ENCODE data around the gene SARS1. TPM values are rescaled to one million over a fixed set of nuclear protein-coding genes. Genes with fewer than 3 reads are reported as not detected.

SARS1 gene
- total RNA-seq, 4 donors from 2014 or later = 109 to 151 (median 132) TPM

DNA sequence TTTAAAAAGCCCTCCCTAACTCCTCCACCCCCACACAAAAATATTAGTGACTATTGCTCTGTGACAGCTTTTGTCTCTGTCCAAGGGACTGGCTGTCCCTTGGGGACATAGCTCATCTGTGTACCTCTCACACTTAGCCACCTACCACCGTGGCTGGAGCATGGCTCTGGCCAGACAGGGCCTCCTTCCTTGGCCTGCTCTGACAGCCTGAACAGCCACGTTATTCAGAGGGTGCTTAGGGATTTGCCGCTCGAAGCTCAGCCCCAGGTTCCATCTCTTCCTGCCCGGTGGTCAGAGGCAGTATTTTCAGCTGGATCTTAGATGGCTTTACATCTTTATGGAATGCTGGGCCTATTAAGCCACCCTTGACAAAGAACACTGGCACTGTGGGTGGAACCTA lies 29.5 kb downstream of the SARS1 start:
- no peak for TF ChIP-seq CTCF (IDR thresholded peaks at IDR 0.05)
- ATAC-seq (ENCODE audit: low FRiP score) (no peak), DNase-seq (ENCODE audit: low spot score) (no peak)

DNA sequence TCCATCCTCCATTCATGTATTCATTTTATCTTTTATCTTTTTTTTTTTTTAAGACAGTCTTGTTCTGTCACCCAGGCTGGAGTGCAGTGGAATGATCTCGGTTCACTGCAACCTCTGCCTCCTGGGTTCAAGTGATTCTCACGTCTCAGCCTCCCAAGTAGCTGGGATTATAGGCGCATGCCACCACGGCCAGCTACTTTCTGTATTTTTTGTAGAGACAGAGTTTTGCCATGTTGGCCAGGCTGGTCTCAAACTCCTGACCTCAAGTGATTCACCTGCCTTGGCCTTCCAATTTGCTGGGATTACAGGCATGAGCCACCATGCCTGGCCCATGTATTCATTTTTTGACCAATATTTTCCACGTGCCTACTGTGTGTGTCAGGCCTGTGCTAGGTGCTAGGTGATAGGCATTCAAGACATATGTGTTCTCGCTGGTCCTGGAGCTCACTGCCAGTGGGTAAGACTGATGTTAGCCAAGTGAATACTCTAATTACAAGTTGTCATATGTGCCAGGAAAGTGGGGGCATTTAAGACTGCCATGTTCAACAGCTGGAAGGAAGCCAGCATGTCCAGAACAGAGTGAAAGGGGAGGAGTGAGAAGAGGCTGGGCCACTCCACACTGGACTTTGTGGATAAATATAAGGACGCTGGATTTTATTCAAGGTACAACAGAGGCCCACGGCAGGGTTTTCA lies 30.3 kb downstream of the SARS1 start:
- ATAC-seq (ENCODE audit: low FRiP score) = no peak

DNA sequence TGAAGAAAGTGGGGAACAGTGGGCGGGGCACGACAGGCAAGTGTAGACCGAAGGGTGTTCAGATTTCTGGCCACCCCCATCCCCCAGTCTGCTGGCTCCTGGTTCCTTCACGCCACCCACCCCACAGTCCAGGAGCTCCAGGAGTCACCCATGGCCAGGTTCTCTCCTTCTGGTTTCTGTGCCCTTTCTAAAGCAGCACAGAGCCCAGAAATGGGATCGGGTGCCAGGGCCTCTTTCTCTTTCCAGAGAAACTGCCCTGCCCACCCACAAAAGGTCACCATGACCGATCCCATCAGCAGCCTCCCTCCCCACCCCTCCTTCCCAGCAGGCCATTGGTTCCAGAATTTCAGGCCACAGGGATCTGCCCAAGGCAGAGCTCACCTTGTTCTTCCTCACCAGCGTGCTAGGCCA lies 32.4 kb downstream of the SARS1 start:
- no peak for TF ChIP-seq CTCF (IDR thresholded peaks at IDR 0.05)
- no peak for DNase-seq (ENCODE audit: low spot score)
- no peak for ATAC-seq (ENCODE audit: low FRiP score)

More for the DNA sequence above, 30.3 kb downstream of the SARS1 start:
- DNase-seq (ENCODE audit: low spot score) = no peak
- no peak for TF ChIP-seq CTCF (IDR thresholded peaks at IDR 0.05)

DNA sequence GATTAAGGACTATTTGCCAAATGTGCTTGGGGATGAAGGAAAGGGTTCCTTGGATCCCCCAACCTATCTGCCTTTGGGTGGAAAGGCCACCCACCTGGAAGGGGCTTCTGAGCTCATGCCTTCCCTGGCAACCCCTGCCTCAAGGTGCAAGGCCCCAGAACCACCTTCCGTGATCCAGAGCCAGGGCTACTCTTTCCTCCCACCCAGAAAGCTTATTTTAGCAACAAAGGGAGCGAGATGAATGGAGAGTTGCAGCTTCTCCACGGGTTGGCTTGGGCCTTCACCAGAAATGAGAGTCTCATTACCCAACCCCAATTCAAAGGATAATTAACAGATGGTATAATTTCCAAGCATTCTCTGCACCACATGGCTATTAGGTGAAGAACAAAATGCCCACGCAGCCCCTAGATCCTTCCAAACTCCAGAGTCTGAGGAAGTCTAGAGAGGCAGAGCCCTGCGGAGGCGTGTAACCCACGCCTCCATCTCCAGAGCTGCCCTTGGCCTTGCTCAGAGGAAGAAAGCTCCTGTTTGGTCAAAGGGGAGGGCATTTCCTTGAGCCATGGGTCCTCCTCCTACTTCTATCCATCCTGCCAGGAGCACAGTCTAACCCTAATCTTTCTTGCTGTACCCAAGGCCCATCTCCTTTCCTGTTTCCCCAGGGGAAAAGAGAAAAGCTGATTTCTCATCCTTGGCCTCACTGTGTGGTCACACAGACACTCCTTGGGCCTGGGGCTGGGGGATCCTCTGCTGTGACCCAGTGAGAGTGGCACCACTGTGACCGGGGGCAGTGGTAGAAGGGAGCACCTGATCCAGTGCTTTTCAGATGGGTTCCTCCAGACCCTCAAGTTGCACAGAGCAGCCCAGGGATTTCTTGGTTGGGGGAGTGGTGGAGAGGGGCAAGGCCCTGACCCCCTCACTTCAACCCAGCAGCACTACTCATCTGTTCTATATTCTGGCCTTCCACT lies 34.0 kb downstream of the SARS1 start:
- DNase-seq (ENCODE audit: low spot score) (no peak), ATAC-seq (ENCODE audit: low FRiP score) (no peak)
- no peak for TF ChIP-seq CTCF (IDR thresholded peaks at IDR 0.05)

- TF ChIP-seq CTCF (IDR thresholded peaks at IDR 0.05) = no peak
- DNase-seq (ENCODE audit: low spot score) = no peak
- no peak for ATAC-seq (ENCODE audit: low FRiP score)
Measured at GRCh38 chr1:109248444-109248796, 34.7 kb downstream of the SARS1 start.

- no peak for DNase-seq (ENCODE audit: low spot score)
Measured at GRCh38 chr1:109248797-109249629, 35.3 kb downstream of the SARS1 start, which contains the start of gene CELSR2. TSS of gene CELSR2 (plus strand) at chr1:109249539. CDS start at chr1:109250080, 541 bp downstream.

More at GRCh38 chr1:109248797-109249629, 35.3 kb downstream of the SARS1 start, which contains the start of gene CELSR2:
- no peak for ATAC-seq (ENCODE audit: low FRiP score)
- TF ChIP-seq CTCF (IDR thresholded peaks at IDR 0.05) = no peak
